Gastrocnemius medialis (tissue), 4 donors: ENCODE data around the gene PHF10.

Experiments used
- CTCF ChIP-seq, 5 experiments: fragments of 450-650 bp in 3 of 5; fragments of 200-600 bp in 2 of 5; sonication (generic) in 2 of 5; IDR thresholded peaks in 4 of 5; conservative IDR thresholded peaks in 1 of 5; 1 replicate in 4 of 5; 2 replicates in 1 of 5; pipeline ENCODE4 v1.5.1; 2016 to 2019; ENCODE audit warnings: antibody characterized with exemption in 5 of 5, mild to moderate bottlenecking in 3 of 5, moderate library complexity in 3 of 5
- POLR2A ChIP-seq, 2 donors: fragments of 450-650 bp; IDR thresholded peaks; one replicate each; pipeline ENCODE4 v1.6.1; 2017; ENCODE audit warnings: antibody characterized with exemption in 2 of 2, mild to moderate bottlenecking in 2 of 2, moderate library complexity in 2 of 2

DNA sequence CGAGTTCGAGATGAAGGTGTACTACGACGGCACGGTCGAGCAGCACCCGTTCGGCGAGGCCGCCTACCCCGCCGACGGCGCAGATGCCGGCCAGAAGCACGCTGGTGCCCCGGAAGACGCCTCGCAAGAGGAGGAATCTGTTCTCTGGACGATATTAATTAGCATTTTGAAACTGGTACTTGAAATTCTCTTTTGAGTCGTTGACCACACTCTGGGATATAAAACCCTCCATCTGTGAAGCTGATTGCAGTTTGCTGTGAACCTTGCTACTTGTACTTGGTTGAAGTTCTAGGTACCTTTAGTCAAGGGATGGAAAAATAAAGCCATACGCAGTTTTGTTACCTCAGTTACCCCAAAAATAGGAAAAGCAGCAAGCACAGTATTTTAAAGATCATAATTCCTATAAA, 21.5 kb downstream of the PHF10 start:
- TF ChIP-seq CTCF (IDR thresholded peaks at IDR 0.05 in 4 of 5, conservative IDR thresholded peaks at IDR 0.05 in 1 of 5) (no peak), POLR2A (IDR thresholded peaks at IDR 0.05) (no peak)
